WI38 (cell line): ENCODE measurements around the gene HIPK4.
"Not testable (repeated sequence)": the region's sequence is repeated elsewhere in the genome, so short reads cannot be mapped to it uniquely, and the experiment has no call there.

Source experiments
- H3K4me3 ChIP-seq: 2 replicates; pipeline ENCODE4 v1.5.1; 2011; ENCODE audit warnings: low read depth, mild to moderate bottlenecking, control low read depth, low read length
- TF ChIP-seq, protein P1 (sequence below): IDR thresholded peaks from 2 replicates; pipeline ENCODE4 v1.5.1; 2012; ENCODE audit warnings: low read depth, mild to moderate bottlenecking, control low read depth, low read length

The HIPK4 gene, protein sequence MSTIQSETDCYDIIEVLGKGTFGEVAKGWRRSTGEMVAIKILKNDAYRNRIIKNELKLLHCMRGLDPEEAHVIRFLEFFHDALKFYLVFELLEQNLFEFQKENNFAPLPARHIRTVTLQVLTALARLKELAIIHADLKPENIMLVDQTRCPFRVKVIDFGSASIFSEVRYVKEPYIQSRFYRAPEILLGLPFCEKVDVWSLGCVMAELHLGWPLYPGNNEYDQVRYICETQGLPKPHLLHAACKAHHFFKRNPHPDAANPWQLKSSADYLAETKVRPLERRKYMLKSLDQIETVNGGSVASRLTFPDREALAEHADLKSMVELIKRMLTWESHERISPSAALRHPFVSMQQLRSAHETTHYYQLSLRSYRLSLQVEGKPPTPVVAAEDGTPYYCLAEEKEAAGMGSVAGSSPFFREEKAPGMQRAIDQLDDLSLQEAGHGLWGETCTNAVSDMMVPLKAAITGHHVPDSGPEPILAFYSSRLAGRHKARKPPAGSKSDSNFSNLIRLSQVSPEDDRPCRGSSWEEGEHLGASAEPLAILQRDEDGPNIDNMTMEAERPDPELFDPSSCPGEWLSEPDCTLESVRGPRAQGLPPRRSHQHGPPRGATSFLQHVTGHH

DNA sequence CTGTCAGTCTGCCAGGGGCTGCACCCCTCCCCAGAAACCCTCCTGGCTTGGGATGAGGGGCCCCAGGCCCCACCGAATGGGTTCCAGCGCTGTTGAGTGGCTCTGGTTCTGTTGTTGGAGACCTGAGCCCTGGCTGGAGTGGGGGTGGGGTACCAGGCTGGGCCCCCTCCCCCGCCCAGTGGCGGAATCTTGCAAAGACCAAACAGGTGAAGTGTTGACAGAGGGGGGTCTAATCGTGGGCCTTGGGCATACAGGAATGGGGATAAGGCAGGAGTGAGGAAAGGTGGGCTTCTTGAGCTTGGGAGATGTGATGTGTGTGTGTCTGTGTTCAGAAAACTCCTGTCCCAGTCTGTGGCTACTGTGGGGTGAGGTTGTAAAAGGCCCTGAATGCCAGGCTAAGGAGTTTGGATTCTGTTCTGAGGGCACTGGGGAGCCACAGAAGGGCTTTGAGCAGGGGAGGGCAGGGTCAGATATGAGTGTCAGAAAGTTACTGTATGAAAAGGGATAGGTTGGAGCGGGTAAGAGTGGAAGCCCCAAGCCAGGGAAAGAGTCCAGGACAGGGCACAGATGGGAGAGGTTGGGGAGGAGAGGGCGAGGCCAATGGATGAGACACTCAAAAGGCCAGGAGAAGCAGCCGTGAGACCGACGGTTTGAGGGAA lies at the start of gene HIPK4:
TSS of gene HIPK4 (minus strand) at position 98 of the 659 bp plus-strand sequence. CDS start 279 bp downstream, outside the sequence.
- TF ChIP-seq, protein P1, sequence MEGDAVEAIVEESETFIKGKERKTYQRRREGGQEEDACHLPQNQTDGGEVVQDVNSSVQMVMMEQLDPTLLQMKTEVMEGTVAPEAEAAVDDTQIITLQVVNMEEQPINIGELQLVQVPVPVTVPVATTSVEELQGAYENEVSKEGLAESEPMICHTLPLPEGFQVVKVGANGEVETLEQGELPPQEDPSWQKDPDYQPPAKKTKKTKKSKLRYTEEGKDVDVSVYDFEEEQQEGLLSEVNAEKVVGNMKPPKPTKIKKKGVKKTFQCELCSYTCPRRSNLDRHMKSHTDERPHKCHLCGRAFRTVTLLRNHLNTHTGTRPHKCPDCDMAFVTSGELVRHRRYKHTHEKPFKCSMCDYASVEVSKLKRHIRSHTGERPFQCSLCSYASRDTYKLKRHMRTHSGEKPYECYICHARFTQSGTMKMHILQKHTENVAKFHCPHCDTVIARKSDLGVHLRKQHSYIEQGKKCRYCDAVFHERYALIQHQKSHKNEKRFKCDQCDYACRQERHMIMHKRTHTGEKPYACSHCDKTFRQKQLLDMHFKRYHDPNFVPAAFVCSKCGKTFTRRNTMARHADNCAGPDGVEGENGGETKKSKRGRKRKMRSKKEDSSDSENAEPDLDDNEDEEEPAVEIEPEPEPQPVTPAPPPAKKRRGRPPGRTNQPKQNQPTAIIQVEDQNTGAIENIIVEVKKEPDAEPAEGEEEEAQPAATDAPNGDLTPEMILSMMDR: no peak
- H3K4me3 ChIP-seq: no peak within 1 kb of the TSS

DNA sequence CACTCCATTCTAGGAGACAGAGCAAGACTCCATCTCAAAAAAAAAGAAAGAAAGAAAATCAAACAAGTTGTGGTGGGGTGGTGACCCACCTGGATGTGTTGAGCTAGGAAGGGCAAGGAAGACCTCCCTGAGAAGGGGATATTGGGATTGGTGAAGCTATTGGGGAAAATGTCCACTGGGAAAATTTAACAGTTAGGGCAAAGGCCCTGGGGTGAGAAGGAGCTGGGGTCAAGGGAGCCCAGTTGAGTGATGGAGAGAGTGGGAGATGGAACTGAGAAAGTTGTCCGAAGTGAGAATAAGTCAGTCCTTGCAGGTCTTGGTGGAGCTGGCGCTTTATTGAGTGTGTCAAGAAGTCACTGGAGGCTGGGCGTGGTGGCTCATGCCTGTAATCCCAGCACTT lies 48.3 kb upstream of the HIPK4 start:
- TF ChIP-seq, protein P1: no peak
- H3K4me3 ChIP-seq: no peak overlapping the region

DNA sequence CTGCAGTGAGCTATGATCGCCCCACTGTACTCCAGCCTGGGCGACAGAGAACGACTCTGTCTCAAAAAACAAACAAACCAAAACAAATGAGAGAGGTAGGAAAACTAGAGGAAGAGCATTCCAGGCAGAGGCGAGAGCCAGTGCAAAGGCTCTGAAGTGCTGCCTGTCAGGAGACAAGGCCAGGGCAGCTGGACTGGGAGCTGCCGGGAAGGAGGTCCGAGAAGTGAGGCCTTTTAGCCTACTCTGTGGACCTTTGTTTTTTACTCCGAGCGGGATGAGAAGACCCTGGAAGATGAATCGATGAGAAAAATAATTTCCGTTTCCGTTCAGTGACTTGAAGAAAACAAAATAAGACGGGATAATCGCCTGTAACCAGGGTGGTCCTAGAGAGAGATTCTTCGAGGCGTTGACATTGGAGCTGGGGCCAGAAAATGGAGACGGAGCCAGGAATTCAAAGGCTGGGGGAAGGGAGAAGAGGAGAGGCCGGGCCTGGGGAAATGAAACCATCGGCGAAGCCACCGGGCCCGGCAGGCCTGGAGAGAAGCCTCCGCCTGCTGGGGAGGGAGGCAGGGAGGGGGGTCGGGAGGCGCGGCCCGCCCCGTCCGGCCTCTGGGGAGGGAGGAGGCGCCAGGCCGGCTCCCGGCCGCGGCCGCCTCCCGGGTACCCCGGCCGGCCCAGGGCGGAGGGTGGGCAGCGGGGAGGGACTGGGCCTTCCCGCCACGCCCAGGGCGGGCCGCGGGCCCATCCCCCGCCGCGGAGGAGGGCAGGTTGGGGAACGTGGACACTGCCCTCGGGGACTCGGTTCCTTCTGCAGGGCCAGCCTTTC lies 43.6 kb upstream of the HIPK4 start:
- TF ChIP-seq, protein P1: no peak
- H3K4me3 ChIP-seq: peak overlapping the region; percentile 58

DNA sequence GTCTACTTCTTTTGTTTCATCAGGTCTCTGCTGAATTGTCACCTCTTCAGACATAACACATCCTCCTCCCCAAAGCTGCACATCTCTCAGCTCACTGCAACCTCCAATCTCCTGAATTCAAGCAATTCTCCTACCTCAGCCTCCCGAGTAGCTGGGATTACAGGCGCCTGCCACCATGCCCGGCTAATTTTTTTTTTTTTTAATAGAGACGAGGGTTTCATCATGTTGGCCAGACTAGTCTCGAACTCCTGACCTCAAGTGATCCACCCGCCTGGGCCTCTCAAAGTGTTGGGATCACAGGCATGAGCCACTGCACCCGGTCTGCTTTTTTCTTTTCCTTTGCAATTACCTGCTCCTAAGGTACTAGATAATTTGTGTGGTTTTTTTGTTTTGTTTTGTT lies 42.8 kb upstream of the HIPK4 start:
- peak overlapping the region; percentile 58 for H3K4me3 ChIP-seq

DNA sequence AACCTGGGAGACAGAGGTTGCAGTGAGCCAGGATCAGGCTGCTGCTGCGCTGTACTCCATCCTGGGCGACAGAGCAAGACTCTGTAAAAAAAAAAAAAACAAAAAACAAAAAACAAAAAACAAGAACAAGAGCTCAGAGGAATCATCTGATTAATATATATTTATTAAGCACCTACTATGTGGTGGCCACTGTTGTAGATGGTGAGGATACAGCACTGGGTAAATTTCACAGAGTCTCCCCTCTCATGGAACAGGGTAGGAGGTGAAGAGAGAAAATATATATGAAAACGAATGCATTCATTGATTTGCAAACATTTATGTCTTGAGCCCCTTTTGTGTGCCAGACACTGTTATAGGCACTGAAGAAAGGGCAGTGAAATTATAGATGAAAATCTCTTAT lies 41.7 kb upstream of the HIPK4 start:
- TF ChIP-seq, protein P1: no peak

DNA sequence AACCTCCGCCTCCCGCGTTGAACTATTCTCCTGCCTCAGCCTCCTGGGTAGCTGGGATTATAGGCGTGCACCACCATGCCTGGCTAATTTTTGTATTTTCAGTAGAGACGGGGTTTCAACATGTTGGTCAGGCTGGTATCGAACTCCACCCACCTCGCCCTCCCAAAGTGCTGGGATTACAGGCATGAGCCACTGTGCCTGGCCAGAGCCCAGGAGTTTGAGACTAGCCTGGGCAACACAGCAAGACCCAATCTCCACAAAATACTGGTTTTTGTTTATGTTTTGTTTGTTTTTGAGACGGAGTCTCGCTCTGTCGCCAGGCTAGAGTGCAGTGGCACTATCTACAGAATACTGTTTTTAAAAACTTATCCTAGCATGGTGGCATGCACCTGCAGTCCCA lies 40.3 kb upstream of the HIPK4 start:
- not testable (repeated sequence) for H3K4me3 ChIP-seq

More for the DNA sequence above, 41.7 kb upstream of the HIPK4 start:
- H3K4me3 ChIP-seq: no peak overlapping the region

DNA sequence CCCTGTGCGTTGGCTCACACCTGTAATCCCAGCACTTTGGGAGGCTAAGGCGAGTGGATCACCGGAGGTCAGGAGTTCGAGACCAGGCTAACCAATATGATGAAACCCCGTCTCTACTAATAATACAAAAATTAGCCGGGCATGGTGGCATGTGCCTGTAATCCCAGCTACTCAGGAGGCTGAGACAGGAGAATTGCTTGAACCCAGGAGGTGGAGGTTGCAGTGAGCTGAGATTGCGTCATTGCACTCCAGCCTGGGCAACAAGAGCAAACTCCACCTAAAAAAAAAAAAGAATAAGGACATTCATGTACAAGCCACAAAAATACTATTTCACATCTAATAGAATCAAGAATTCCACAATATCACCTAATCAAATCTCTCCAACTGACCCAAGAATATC lies 38.2 kb upstream of the HIPK4 start:
- not testable (repeated sequence) for H3K4me3 ChIP-seq

DNA sequence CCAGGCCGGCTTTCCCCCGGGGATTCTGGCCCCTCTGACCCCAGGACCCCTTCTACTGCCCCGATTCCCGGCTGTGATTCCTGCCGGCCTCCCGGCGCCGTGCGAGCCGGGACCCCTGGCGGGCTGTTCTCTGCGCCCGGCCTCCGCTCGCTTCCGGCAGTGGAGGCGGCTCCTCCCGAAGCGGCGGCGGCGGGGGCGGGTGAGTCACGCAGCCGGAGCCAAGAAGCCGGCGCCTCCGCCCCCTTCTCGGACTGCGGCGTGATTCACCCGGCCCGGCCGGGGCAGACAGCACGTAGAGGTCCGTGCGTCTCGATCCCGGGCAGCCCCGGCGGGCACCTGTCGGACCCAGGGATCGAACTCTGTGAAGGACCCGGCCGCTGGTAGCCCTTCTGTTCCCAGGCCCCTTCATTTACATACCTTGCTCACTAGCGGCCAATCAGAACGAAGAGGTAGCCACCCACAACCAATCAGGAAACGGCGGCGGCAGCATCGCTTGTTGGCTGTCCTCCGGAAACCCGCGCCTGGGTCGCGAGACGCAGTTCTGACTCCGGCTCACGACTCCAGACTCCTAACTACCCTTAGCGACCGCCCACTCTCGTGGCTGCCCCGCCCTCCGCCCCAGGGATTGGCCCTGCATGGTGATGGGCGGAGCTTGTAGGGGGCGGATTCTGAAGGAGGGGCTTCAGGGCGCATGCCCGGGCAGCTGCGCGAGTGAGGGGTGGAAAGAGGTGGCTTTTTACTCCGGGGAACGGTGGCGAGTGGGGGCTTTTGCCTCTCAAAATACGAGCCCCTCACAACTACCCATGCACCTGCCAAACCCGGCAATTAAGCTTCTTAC lies 35.7 kb upstream of the HIPK4 start, which contains the start of gene SERTAD1:
TSS of gene SERTAD1 (minus strand) at position 543 of the 838 bp plus-strand sequence. CDS start 2,446 bp downstream, outside the sequence.
- H3K4me3 ChIP-seq: peak within 1 kb of the TSS; percentile 74
- TF ChIP-seq, protein P1: peak; percentile 58
